Neural progenitor cell (in vitro differentiated cells): ENCODE measurements around the gene STRN. TPM values are rescaled to one million over a fixed set of nuclear protein-coding genes. Genes with fewer than 3 reads are reported as not detected.

ENCODE experiments used
- DNase-seq: peaks from one replicate; pipeline ENCODE4 v3.0.0-alpha.2; 2016; ENCODE audit warnings: low spot score
- H2AFZ ChIP-seq: fragments of 200-600 bp; sonication (generic); replicated peaks from 2 replicates; pipeline ENCODE4 v1.6.1; 2016; ENCODE audit warnings: antibody characterized with exemption
- H3F3A ChIP-seq: fragments of 200-600 bp; sonication (generic); 2 replicates; pipeline ENCODE4 v1.6.1; 2016; ENCODE audit warnings: antibody characterized with exemption, low read depth
- H3K27ac ChIP-seq: fragments of 200-600 bp; sonication (generic); 2 replicates; pipeline ENCODE4 v1.5.1; 2016; ENCODE audit warnings: mild to moderate bottlenecking
- H3K27me3 ChIP-seq: fragments of 200-600 bp; sonication (generic); 2 replicates; pipeline ENCODE4 v1.6.1; 2016; ENCODE audit warnings: mild to moderate bottlenecking, moderate library complexity
- H3K36me3 ChIP-seq: fragments of 200-600 bp; sonication (generic); 2 replicates; pipeline ENCODE4 v1.5.1; 2016
- H3K4me1 ChIP-seq: fragments of 200-600 bp; sonication (generic); 2 replicates; pipeline ENCODE4 v1.6.1; 2016; ENCODE audit warnings: mixed run types
- H3K4me2 ChIP-seq: fragments of 200-600 bp; sonication (generic); 2 replicates; pipeline ENCODE4 v1.6.1; 2016
- H3K4me3 ChIP-seq: fragments of 200-600 bp; sonication (generic); 2 replicates; pipeline ENCODE4 v1.5.1; 2016
- H3K79me2 ChIP-seq: fragments of 200-600 bp; sonication (generic); 2 replicates; pipeline ENCODE4 v1.6.1; 2016; ENCODE audit warnings: low read depth
- H3K9ac ChIP-seq: fragments of 200-600 bp; sonication (generic); 2 replicates; pipeline ENCODE4 v1.6.1; 2016
- H3K9me3 ChIP-seq: fragments of 200-600 bp; sonication (generic); 2 replicates; pipeline ENCODE4 v1.5.1; 2016; ENCODE audit warnings: low read depth
- H4K20me1 ChIP-seq: fragments of 200-600 bp; sonication (generic); 2 replicates; pipeline ENCODE4 v1.6.1; 2016; ENCODE audit warnings: low read depth
- H3K27ac Mint-ChIP-seq: 3 replicates; pipeline ENCODE4 v1.8.0; 2021; ENCODE audit warnings: mixed read lengths
- H3K27me3 Mint-ChIP-seq: 2 replicates; pipeline ENCODE4 v1.8.0; 2022; ENCODE audit warnings: low read depth, mild to moderate bottlenecking, inconsistent platforms, moderate library complexity, mixed read lengths; ENCODE audit not compliant: insufficient read depth
- H3K36me3 Mint-ChIP-seq: 3 replicates; pipeline ENCODE4 v1.8.0; 2021; ENCODE audit warnings: mixed read lengths
- H3K4me1 Mint-ChIP-seq: 3 replicates; pipeline ENCODE4 v1.8.0; 2021; ENCODE audit warnings: mixed read lengths
- H3K4me3 Mint-ChIP-seq: 3 replicates; pipeline ENCODE4 v1.8.0; 2021; ENCODE audit warnings: mild to moderate bottlenecking, moderate library complexity, mixed read lengths
- H3K9me3 Mint-ChIP-seq: 3 replicates; pipeline ENCODE4 v1.8.0; 2020; ENCODE audit warnings: mixed read lengths
- EZH2 ChIP-seq: fragments of 200-600 bp; sonication (generic); IDR thresholded peaks from 2 replicates; pipeline ENCODE4 v1.6.1; 2017; ENCODE audit warnings: antibody characterized with exemption, mild to moderate bottlenecking, moderate library complexity
- EZH2phosphoT487 ChIP-seq: fragments of 200-600 bp; sonication (generic); IDR thresholded peaks from 2 replicates; pipeline ENCODE4 v1.6.1; 2017; ENCODE audit warnings: antibody characterized with exemption
- total RNA-seq: library from RNA; depleted of rRNA; stranded (reverse); fragments of >200 nt; gene quantifications from 2 replicates; pipeline ENCODE4 v1.2.3, GENCODE V29; 2015; ENCODE audit warnings: low replicate concordance
- TF ChIP-seq, protein P1 (sequence below): fragments of 200-600 bp; sonication (generic); IDR thresholded peaks from 2 replicates; pipeline ENCODE4 v1.5.1; 2017; ENCODE audit warnings: antibody characterized with exemption, mild to moderate bottlenecking

The STRN gene
- total RNA-seq, 1 donor from 2014 or later = 20.9 TPM

DNA sequence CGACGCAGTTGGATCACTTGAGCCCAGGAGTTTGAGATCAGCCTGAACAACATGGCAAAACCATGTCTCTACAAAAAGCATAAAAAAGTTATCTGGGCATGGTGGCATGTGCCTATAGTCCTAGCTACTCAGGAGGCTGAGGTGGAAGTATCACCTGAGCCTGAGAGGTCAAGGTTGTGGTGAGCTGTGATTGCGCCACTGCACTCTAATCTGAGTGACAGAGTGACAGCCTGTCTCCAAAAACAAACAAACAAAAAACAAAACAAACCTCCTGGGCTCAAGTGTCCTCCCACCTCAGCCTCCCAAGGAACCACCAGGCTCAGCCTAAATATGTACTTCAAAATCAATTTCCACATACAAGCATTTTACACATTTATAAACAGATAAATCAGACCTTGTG, 83.8 kb downstream of the STRN start:
- Histone ChIP-seq H3K36me3 (no peaks in the 10 kb centered on the region), H3F3A (no peaks in the 10 kb centered on the region), H3K9me3 (no peaks in the 10 kb centered on the region), H3K79me2 (no peaks in the 10 kb centered on the region), H3K4me1 (no peaks in the 10 kb centered on the region), H3K9ac (no peak overlapping the region), H3K27me3 (no peaks in the 10 kb centered on the region), H3K4me2 (no peak overlapping the region), H3K4me3 (no peak overlapping the region), H2AFZ (no peak overlapping the region), H4K20me1 (no peaks in the 10 kb centered on the region), H3K27ac (no peak overlapping the region)
- Mint-ChIP-seq H3K27ac (no peak overlapping the region), H3K4me3 (no peak overlapping the region), H3K27me3 (no peaks in the 10 kb centered on the region), H3K36me3 (peaks cover 7% of the 10 kb centered on the region), H3K9me3 (no peaks in the 10 kb centered on the region), H3K4me1 (no peaks in the 10 kb centered on the region)
- TF ChIP-seq, protein P1, sequence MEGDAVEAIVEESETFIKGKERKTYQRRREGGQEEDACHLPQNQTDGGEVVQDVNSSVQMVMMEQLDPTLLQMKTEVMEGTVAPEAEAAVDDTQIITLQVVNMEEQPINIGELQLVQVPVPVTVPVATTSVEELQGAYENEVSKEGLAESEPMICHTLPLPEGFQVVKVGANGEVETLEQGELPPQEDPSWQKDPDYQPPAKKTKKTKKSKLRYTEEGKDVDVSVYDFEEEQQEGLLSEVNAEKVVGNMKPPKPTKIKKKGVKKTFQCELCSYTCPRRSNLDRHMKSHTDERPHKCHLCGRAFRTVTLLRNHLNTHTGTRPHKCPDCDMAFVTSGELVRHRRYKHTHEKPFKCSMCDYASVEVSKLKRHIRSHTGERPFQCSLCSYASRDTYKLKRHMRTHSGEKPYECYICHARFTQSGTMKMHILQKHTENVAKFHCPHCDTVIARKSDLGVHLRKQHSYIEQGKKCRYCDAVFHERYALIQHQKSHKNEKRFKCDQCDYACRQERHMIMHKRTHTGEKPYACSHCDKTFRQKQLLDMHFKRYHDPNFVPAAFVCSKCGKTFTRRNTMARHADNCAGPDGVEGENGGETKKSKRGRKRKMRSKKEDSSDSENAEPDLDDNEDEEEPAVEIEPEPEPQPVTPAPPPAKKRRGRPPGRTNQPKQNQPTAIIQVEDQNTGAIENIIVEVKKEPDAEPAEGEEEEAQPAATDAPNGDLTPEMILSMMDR = no peak
- TF ChIP-seq EZH2 (no peak), EZH2phosphoT487 (no peak)
- no peak for DNase-seq

DNA sequence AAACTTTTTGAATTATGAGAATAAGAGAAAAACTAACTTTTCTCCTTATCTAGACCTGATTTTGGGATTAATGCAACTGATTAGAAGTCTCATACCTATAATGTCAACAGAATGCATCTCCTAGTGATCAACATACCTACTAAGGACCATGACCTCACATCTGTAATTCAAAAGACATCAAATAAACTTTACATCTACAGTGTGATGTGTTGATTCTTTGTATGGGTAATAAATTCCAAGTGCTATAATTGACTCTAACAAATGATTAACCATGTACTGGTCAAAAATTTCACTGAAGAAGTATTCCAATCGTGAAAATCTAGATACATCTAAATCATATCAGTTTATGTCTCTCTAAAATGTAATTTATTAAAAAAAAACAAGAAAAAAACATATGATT, 84.5 kb downstream of the STRN start:
- H3K79me2 ChIP-seq = no peaks in the 10 kb centered on the region
- no peaks in the 10 kb centered on the region for H3K27me3 ChIP-seq
- H3K36me3 ChIP-seq = no peaks in the 10 kb centered on the region
- TF ChIP-seq, protein P1 = no peak
- Mint-ChIP-seq H3K4me1 (no peaks in the 10 kb centered on the region), H3K36me3 (peaks cover 11% of the 10 kb centered on the region), H3K4me3 (no peak overlapping the region), H3K27me3 (no peaks in the 10 kb centered on the region), H3K27ac (no peak overlapping the region), H3K9me3 (no peaks in the 10 kb centered on the region)
- no peak overlapping the region for H3K4me2 ChIP-seq
- no peak overlapping the region for H2AFZ ChIP-seq
- no peaks in the 10 kb centered on the region for H4K20me1 ChIP-seq
- H3K9ac ChIP-seq = no peak overlapping the region
- no peak overlapping the region for H3K27ac ChIP-seq
- no peak overlapping the region for H3K4me3 ChIP-seq
- no peaks in the 10 kb centered on the region for H3K9me3 ChIP-seq
- H3K4me1 ChIP-seq = no peaks in the 10 kb centered on the region
- H3F3A ChIP-seq = no peaks in the 10 kb centered on the region
- no peak for DNase-seq

DNA sequence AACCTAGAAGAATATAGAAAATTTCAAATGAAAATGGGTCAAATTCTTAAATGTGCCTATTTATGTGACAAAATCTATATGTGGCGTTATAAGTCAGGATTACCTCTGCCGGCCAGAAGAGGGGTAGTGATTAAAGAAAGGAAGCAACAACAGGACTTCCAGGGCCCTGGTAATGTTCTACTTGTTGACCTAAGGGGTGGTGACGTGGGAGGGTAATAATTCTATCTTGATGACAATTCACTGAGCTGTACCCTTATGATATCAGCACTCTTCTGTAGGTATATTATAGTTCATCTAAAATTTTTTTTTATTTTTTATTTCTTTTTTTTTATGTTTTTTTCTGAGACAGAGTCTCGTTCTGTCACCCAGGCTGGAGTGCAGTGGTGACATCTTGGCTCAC, 87.9 kb downstream of the STRN start:
- TF ChIP-seq EZH2 (no peak), EZH2phosphoT487 (no peak)
- TF ChIP-seq, protein P1 = no peak
- no peaks in the 10 kb centered on the region for H3K27me3 Mint-ChIP-seq
- Histone ChIP-seq H3K9ac (no peak overlapping the region), H3K27me3 (no peaks in the 10 kb centered on the region), H2AFZ (no peak overlapping the region), H4K20me1 (no peaks in the 10 kb centered on the region), H3K4me1 (no peaks in the 10 kb centered on the region), H3K9me3 (no peaks in the 10 kb centered on the region), H3F3A (no peaks in the 10 kb centered on the region), H3K79me2 (no peaks in the 10 kb centered on the region), H3K4me3 (no peak overlapping the region), H3K27ac (no peak overlapping the region), H3K36me3 (no peaks in the 10 kb centered on the region), H3K4me2 (no peak overlapping the region)
- H3K4me1 Mint-ChIP-seq = no peaks in the 10 kb centered on the region
- H3K4me3 Mint-ChIP-seq = no peak overlapping the region
- no peak for DNase-seq
- no peaks in the 10 kb centered on the region for H3K9me3 Mint-ChIP-seq
- no peak overlapping the region for H3K27ac Mint-ChIP-seq
- H3K36me3 Mint-ChIP-seq = peaks cover 20% of the 10 kb centered on the region
